AG04449 (cell line): Measurements from ENCODE around the gene PDZD2.

ENCODE experiments used
- CTCF ChIA-PET: fragments of 350-600 bp; formaldehyde crosslinking; extraction: SDS; loops from one replicate; lab custom pipeline; 2021; ENCODE audit warnings: antibody characterized with exemption; lab: Yijun Ruan, JAX
- POLR2A ChIA-PET: fragments of 400-600, 350-600 bp; formaldehyde crosslinking; extraction: SDS; loops from one replicate; lab custom pipeline; 2020; ENCODE audit warnings: antibody characterized with exemption, inconsistent platforms; lab: Yijun Ruan, JAX
- DNase-seq: peaks from one replicate; pipeline ENCODE4 v3.0.0-alpha.2; 2010; ENCODE audit warnings: low read depth, low spot score
- H3K4me3 ChIP-seq: 2 replicates; pipeline ENCODE4 v1.5.1; 2011; ENCODE audit warnings: low read depth, mild to moderate bottlenecking, control low read depth, low read length
- CTCF ChIP-seq: IDR thresholded peaks from one replicate; pipeline ENCODE4 v1.5.1; 2011; ENCODE audit warnings: mild to moderate bottlenecking, moderate library complexity, low read length, control low read depth, inconsistent platforms; ENCODE audit not compliant: insufficient read depth; ENCODE audit errors: missing control alignments

PDZD2 gene

GRCh38 chr5:31844622-31845345, 205.9 kb downstream of the PDZD2 start:
- POLR2A ChIA-PET: no interaction called here
- TF ChIP-seq CTCF: no peak

GRCh38 chr5:31845361-31845760, 206.4 kb downstream of the PDZD2 start:
- no peak overlapping the region for H3K4me3 ChIP-seq
- POLR2A ChIA-PET: no interaction called here
- TF ChIP-seq CTCF: no peak
- no peak for DNase-seq
- CTCF ChIA-PET: interaction anchor here (1.0 to 2.1 kb wide), 2 partner anchors 20 to 232 kb away, joined by 3 to 4 read pairs; no protein-coding TSS in a partner anchor

More at GRCh38 chr5:31844622-31845345, 205.9 kb downstream of the PDZD2 start:
- DNase-seq: no peak
- CTCF ChIA-PET: interaction anchor here (2.1 kb wide), 1 partner anchor 232 kb away, joined by 4 read pairs; no protein-coding TSS in a partner anchor
- no peak overlapping the region for H3K4me3 ChIP-seq

- no peak for DNase-seq
- TF ChIP-seq CTCF: no peak
- ChIA-PET POLR2A (no interaction called here), CTCF (interaction anchor here (0.8 kb wide), 1 partner anchor 209 kb away, joined by 3 read pairs; no protein-coding TSS in a partner anchor)
- H3K4me3 ChIP-seq: no peak overlapping the region
These were observed 208.0 kb downstream of the PDZD2 start for GRCh38 chr5:31846934-31847333.

GRCh38 chr5:31847354-31847753, 208.4 kb downstream of the PDZD2 start:
- ChIA-PET POLR2A (no interaction called here), CTCF (no interaction called here)
- H3K4me3 ChIP-seq: no peak overlapping the region
- TF ChIP-seq CTCF: no peak
- no peak for DNase-seq

- ChIA-PET POLR2A (no interaction called here), CTCF (no interaction called here)
- TF ChIP-seq CTCF: no peak
- DNase-seq: no peak
- no peak overlapping the region for H3K4me3 ChIP-seq
These were observed 212.2 kb downstream of the PDZD2 start for GRCh38 chr5:31850981-31851689.
